ENCODE measurements around the gene ZSCAN22. TPM values are rescaled to one million over a fixed set of nuclear protein-coding genes. Genes with fewer than 3 reads are reported as not detected.

Gene ZSCAN22
- total RNA-seq, 1 experiment from 2014 or later = 4.6 TPM

- intact Hi-C loops (cut with micrococcal nuclease) = loop anchor here (1.0 kb wide), 2 partner anchors 19 to 35 kb away; partner anchors contain the start of gene ZNF837
- no TSS peak for BruUV-seq (replicated peaks)
- RAD21 ChIA-PET (ENCODE audit: low non-redundant PET in 1 of 2, low total read pairs in 2 of 2, uncharacterized antibody in 2 of 2, unreplicated experiment in 2 of 2) = interaction anchor here in 1 of 2 experiments (1.2 kb wide), 1 partner anchor 179 kb away, joined by 5 read pairs; the partner anchor contains the start of gene ZNF274
- Histone ChIP-seq H3K36me3 (ENCODE audit: control insufficient read depth in 1 of 2, insufficient read depth in 2 of 2, low read length in 2 of 2) (no peaks in the 10 kb centered on the region), H3K9me2 (ENCODE audit: insufficient read depth) (no peaks in the 10 kb centered on the region), H3K4me3 (replicated peaks in 1 of 2; ENCODE audit: low read depth in 1 of 2, low read length in 2 of 2) (peak overlapping the region; percentile 81 to 90), H3K27me3 (ENCODE audit: insufficient read depth, low read length) (no peaks in the 10 kb centered on the region), H3K9ac (ENCODE audit: low read length) (peak overlapping the region; percentile 93), H3K4me1 (ENCODE audit: control insufficient read depth in 1 of 2, insufficient read depth in 2 of 2, low read length in 2 of 2) (peaks cover 6 to 19% of the 10 kb centered on the region in 2 experiments; a peak in 3 of 4 replicates), H3K9me3 (ENCODE audit: control insufficient read depth in 1 of 2, insufficient read depth in 1 of 2, low read depth in 1 of 2, low read length in 2 of 2) (no peaks in the 10 kb centered on the region), H2AFZ (ENCODE audit: low read depth, low read length, poor library complexity, severe bottlenecking) (no peak overlapping the region), H3K4me2 (ENCODE audit: low read length) (peak overlapping the region; percentile 91), H3K79me2 (ENCODE audit: insufficient read depth, low read length) (0 out of 2 replicates have a peak, but pooled peaks cover 3% of the 10 kb centered on the region), H3K27ac (ENCODE audit: low read depth, low read length) (peak overlapping the region; percentile 100), H4K20me1 (ENCODE audit: insufficient read depth) (no peaks in the 10 kb centered on the region)
- POLR2A ChIA-PET = interaction anchor here (0.6 to 2.1 kb wide), 15 partner anchors 8 to 213 kb away, joined by 3 to 10 read pairs (median 5); partner anchors contain the start of genes TRIM28, ZBTB45, ZNF544 and ZNF584
- ATAC-seq (peak; percentile 45), DNase-seq (ENCODE audit: low read depth, low spot score) (peak; percentile 46)
- CTCF ChIA-PET = interaction anchor here (1.3 kb wide), 2 partner anchors 152 to 158 kb away, joined by 6 to 7 read pairs; partner anchors contain the start of gene ZBTB45
- TF ChIP-seq EZH2phosphoT487 (IDR thresholded peaks at IDR 0.05; ENCODE audit: borderline replicate concordance) = no peak
- peak; percentile 45 for TF ChIP-seq TCF7L2 (IDR thresholded peaks at IDR 0.05; ENCODE audit: borderline replicate concordance, extremely low read depth, insufficient read depth, insufficient read length)
- TF ChIP-seq, protein P1, sequence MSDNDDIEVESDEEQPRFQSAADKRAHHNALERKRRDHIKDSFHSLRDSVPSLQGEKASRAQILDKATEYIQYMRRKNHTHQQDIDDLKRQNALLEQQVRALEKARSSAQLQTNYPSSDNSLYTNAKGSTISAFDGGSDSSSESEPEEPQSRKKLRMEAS (IDR thresholded peaks at IDR 0.05) = peak; percentile 71
Observed at GRCh38 chr19:58361900-58362271, 35.1 kb downstream of the ZSCAN22 start.

- ChIA-PET RAD21 (ENCODE audit: low non-redundant PET in 1 of 2, low total read pairs in 2 of 2, uncharacterized antibody in 2 of 2, unreplicated experiment in 2 of 2) (interaction anchor here in 1 of 2 experiments (0.5 to 1.2 kb wide), 2 partner anchors 84 to 179 kb away, joined by 5 to 9 read pairs; partner anchors contain the start of genes ZNF274 and ZNF8), CTCF (interaction anchor here (0.5 to 1.3 kb wide), 4 partner anchors 33 to 158 kb away, joined by 3 to 7 read pairs (median 4); partner anchors contain the start of gene ZBTB45), POLR2A (interaction anchor here (0.6 to 2.2 kb wide), 21 partner anchors 8 to 616 kb away, joined by 3 to 10 read pairs (median 5); partner anchors contain the start of genes TRIM28, ZBTB45, ZNF274 and ZNF544)
- ATAC-seq (peak; percentile 91), DNase-seq (ENCODE audit: low read depth, low spot score) (peak; percentile 94)
- Histone ChIP-seq H3K9me3 (ENCODE audit: control insufficient read depth in 1 of 2, insufficient read depth in 1 of 2, low read depth in 1 of 2, low read length in 2 of 2) (no peaks in the 10 kb centered on the region), H3K4me2 (ENCODE audit: low read length) (peak within 1 kb of the TSS; percentile 91), H3K4me1 (ENCODE audit: control insufficient read depth in 1 of 2, insufficient read depth in 2 of 2, low read length in 2 of 2) (peaks cover 6 to 19% of the 10 kb centered on the region in 2 experiments; a peak in 3 of 4 replicates), H4K20me1 (ENCODE audit: insufficient read depth) (no peaks in the 10 kb centered on the region), H3K9me2 (ENCODE audit: insufficient read depth) (no peaks in the 10 kb centered on the region), H3K27ac (ENCODE audit: low read depth, low read length) (peak within 1 kb of the TSS; percentile 100), H3K36me3 (ENCODE audit: control insufficient read depth in 1 of 2, insufficient read depth in 2 of 2, low read length in 2 of 2) (no peaks in the 10 kb centered on the region), H3K4me3 (replicated peaks in 1 of 2; ENCODE audit: low read depth in 1 of 2, low read length in 2 of 2) (peak within 1 kb of the TSS; percentile 81 to 90), H3K9ac (ENCODE audit: low read length) (peak within 1 kb of the TSS; percentile 93), H3K79me2 (ENCODE audit: insufficient read depth, low read length) (0 out of 2 replicates have a peak, but pooled peaks cover 3% of the 10 kb centered on the region), H3K27me3 (ENCODE audit: insufficient read depth, low read length) (no peaks in the 10 kb centered on the region), H2AFZ (ENCODE audit: low read depth, low read length, poor library complexity, severe bottlenecking) (peak within 1 kb of the TSS; percentile 23)
- intact Hi-C loops (cut with micrococcal nuclease) = loop anchor here (1.0 kb wide), 2 partner anchors 19 to 35 kb away; partner anchors contain the start of gene ZNF837
- BruUV-seq (replicated peaks) = TSS peak; percentile 79
- TF ChIP-seq SIN3A (IDR thresholded peaks at IDR 0.05; ENCODE audit: low read depth) = no peak; the same call in none of the 2 replicates
- TF ChIP-seq, protein P2, sequence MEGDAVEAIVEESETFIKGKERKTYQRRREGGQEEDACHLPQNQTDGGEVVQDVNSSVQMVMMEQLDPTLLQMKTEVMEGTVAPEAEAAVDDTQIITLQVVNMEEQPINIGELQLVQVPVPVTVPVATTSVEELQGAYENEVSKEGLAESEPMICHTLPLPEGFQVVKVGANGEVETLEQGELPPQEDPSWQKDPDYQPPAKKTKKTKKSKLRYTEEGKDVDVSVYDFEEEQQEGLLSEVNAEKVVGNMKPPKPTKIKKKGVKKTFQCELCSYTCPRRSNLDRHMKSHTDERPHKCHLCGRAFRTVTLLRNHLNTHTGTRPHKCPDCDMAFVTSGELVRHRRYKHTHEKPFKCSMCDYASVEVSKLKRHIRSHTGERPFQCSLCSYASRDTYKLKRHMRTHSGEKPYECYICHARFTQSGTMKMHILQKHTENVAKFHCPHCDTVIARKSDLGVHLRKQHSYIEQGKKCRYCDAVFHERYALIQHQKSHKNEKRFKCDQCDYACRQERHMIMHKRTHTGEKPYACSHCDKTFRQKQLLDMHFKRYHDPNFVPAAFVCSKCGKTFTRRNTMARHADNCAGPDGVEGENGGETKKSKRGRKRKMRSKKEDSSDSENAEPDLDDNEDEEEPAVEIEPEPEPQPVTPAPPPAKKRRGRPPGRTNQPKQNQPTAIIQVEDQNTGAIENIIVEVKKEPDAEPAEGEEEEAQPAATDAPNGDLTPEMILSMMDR (IDR thresholded peaks at IDR 0.05 in 2 of 3, conservative IDR thresholded peaks at IDR 0.05 in 1 of 3; ENCODE audit: borderline replicate concordance in 1 of 3, insufficient read depth in 1 of 3, low read depth in 2 of 3, low read length in 2 of 3) = no peak
- TF ChIP-seq SP1 (IDR thresholded peaks at IDR 0.05; ENCODE audit: low read depth) = no peak; the same call in 1 of the 2 replicates
- TF ChIP-seq CBX3 (IDR thresholded peaks at IDR 0.05; ENCODE audit: low read depth) = no peak
- no peak for TF ChIP-seq EZH2 (IDR thresholded peaks at IDR 0.05)
- TF ChIP-seq FOSL1 (IDR thresholded peaks at IDR 0.05; ENCODE audit: low read depth) = no peak
- no peak for TF ChIP-seq EZH2phosphoT487 (IDR thresholded peaks at IDR 0.05; ENCODE audit: borderline replicate concordance)
- TF ChIP-seq, protein P3, sequence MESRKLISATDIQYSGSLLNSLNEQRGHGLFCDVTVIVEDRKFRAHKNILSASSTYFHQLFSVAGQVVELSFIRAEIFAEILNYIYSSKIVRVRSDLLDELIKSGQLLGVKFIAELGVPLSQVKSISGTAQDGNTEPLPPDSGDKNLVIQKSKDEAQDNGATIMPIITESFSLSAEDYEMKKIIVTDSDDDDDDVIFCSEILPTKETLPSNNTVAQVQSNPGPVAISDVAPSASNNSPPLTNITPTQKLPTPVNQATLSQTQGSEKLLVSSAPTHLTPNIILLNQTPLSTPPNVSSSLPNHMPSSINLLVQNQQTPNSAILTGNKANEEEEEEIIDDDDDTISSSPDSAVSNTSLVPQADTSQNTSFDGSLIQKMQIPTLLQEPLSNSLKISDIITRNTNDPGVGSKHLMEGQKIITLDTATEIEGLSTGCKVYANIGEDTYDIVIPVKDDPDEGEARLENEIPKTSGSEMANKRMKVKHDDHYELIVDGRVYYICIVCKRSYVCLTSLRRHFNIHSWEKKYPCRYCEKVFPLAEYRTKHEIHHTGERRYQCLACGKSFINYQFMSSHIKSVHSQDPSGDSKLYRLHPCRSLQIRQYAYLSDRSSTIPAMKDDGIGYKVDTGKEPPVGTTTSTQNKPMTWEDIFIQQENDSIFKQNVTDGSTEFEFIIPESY (IDR thresholded peaks at IDR 0.05; ENCODE audit: extremely low read depth, insufficient replicate concordance, low read length) = no peak
- no peak for TF ChIP-seq SRF (IDR thresholded peaks at IDR 0.05; ENCODE audit: low read depth)
- TF ChIP-seq, protein P1 (IDR thresholded peaks at IDR 0.05) = peak; percentile 75
Observed at GRCh38 chr19:58362272-58362994, 35.6 kb downstream of the ZSCAN22 start, which contains the start of gene ZNF497. ZNF497 (minus strand) TSS chr19:58362751; CDS start chr19:58357635, 5,116 bp downstream.
